HCT116 (cell line): ENCODE results near the gene FRMD4A. TPM values are rescaled to one million over a fixed set of nuclear protein-coding genes. Genes with fewer than 3 reads are reported as not detected.

Source experiments
- ATAC-seq: fragments of 200-7000 bp; cut with Tn5 transposase; 2 replicates; pipeline ENCODE4 v1.9.1; 2020; ENCODE audit warnings: mild to moderate bottlenecking, moderate library complexity
- BruUV-seq: library from RNA; stranded (reverse); fragments of 400-500 nt; replicated peaks from 2 replicates; lab custom pipeline; 2021; lab: Mats Ljungman, UMichigan
- CTCF ChIA-PET: fragments of 300-600 bp; sonication (Branson Sonifier 250); formaldehyde crosslinking; loops from one replicate; lab custom pipeline; 2021; ENCODE audit warnings: antibody characterized with exemption; lab: Charles Lee
- POLR2A ChIA-PET: fragments of 300-600, 350-600 bp; sonication (Branson Sonifier 250); formaldehyde crosslinking; loops from one replicate; lab custom pipeline; 2021; ENCODE audit warnings: antibody characterized with exemption; lab: Charles Lee
- RAD21 ChIA-PET, 2 experiments: fragments of 300-600 bp; sonication (Branson Sonifier 250); formaldehyde crosslinking; loops; one replicate each; lab custom pipeline; 2023; ENCODE audit warnings: low total read pairs in 2 of 2; ENCODE audit not compliant: uncharacterized antibody in 2 of 2, unreplicated experiment in 2 of 2, low non-redundant PET in 1 of 2; lab: Charles Lee
- DNase-seq: peaks from one replicate; pipeline ENCODE4 v3.0.0-alpha.2; 2010; ENCODE audit warnings: low read depth, low spot score
- H2AFZ ChIP-seq: fragments of 200-600 bp; shearing (Covaris generic), sonication (generic); 2 replicates; pipeline ENCODE4 v1.6.1; 2017; ENCODE audit warnings: low read depth, mixed run types, mixed read lengths, antibody characterized with exemption, low read length; ENCODE audit not compliant: poor library complexity, severe bottlenecking
- H3K27ac ChIP-seq: 2 replicates; pipeline ENCODE4 v1.5.1; 2012; ENCODE audit warnings: low read depth, low read length
- H3K27me3 ChIP-seq: fragments of 200-600 bp; sonication (generic); 2 replicates; pipeline ENCODE4 v1.6.1; 2016; ENCODE audit warnings: mixed run types, low read length, mixed read lengths; ENCODE audit not compliant: insufficient read depth
- H3K36me3 ChIP-seq, 2 experiments: fragments of 200-500 bp in 1 of 2; fragments of 200-600 bp in 1 of 2; sonication (Bioruptor generic) in 1 of 2; sonication (generic) in 1 of 2; 2 replicates each; pipeline versions ENCODE4 v1.5.1 to v1.6.1; 2014 to 2016; ENCODE audit warnings: low read length in 2 of 2, inconsistent platforms in 1 of 2, mixed read lengths in 1 of 2, mixed run types in 1 of 2; ENCODE audit not compliant: insufficient read depth in 2 of 2, control insufficient read depth in 1 of 2
- H3K4me1 ChIP-seq, 2 experiments: fragments of 200-600 bp in 1 of 2; sonication (generic) in 1 of 2; 2 replicates each; pipeline versions ENCODE4 v1.5.1 to v1.6.1; 2012 to 2017; ENCODE audit warnings: low read length in 2 of 2, inconsistent platforms in 1 of 2, mild to moderate bottlenecking in 1 of 2, mixed read lengths in 1 of 2, mixed run types in 1 of 2, moderate library complexity in 1 of 2; ENCODE audit not compliant: insufficient read depth in 2 of 2, control insufficient read depth in 1 of 2
- H3K4me2 ChIP-seq: fragments of 200-600 bp; sonication (generic); 2 replicates; pipeline ENCODE4 v1.6.1; 2017; ENCODE audit warnings: mixed run types, low read length, mixed read lengths
- H3K4me3 ChIP-seq, 2 experiments: fragments of 200-600 bp in 1 of 2; sonication (generic) in 1 of 2; replicated peaks in 1 of 2; 2 replicates each; pipeline ENCODE4 v1.5.1; 2011 to 2016; ENCODE audit warnings: low read length in 2 of 2, control low read depth in 1 of 2, low read depth in 1 of 2, mild to moderate bottlenecking in 1 of 2, mixed read lengths in 1 of 2, mixed run types in 1 of 2
- H3K79me2 ChIP-seq: fragments of 200-600 bp; sonication (generic); 2 replicates; pipeline ENCODE4 v1.6.1; 2017; ENCODE audit warnings: mild to moderate bottlenecking, mixed run types, low read length, moderate library complexity, mixed read lengths; ENCODE audit not compliant: insufficient read depth
- H3K9ac ChIP-seq: fragments of 200-600 bp; sonication (generic); 2 replicates; pipeline ENCODE4 v1.6.1; 2016; ENCODE audit warnings: low read length, mixed read lengths
- H3K9me2 ChIP-seq: fragments of 200-600 bp; sonication (generic), shearing (Covaris generic); 2 replicates; pipeline ENCODE4 v1.6.1; 2017; ENCODE audit warnings: mixed run types, mild to moderate bottlenecking, moderate library complexity; ENCODE audit not compliant: insufficient read depth
- H3K9me3 ChIP-seq, 2 experiments: fragments of 200-500 bp in 1 of 2; fragments of 200-600 bp in 1 of 2; sonication (Bioruptor generic) in 1 of 2; sonication (generic) in 1 of 2; 2 replicates each; pipeline ENCODE4 v1.6.1; 2014 to 2017; ENCODE audit warnings: low read length in 2 of 2, mixed read lengths in 2 of 2, inconsistent platforms in 1 of 2, low read depth in 1 of 2, mild to moderate bottlenecking in 1 of 2, mixed run types in 1 of 2, moderate library complexity in 1 of 2; ENCODE audit not compliant: control insufficient read depth in 1 of 2, insufficient read depth in 1 of 2
- H4K20me1 ChIP-seq: fragments of 200-600 bp; sonication (generic), shearing (Covaris generic); 2 replicates; pipeline ENCODE4 v1.6.1; 2017; ENCODE audit warnings: mixed run types, mild to moderate bottlenecking, moderate library complexity; ENCODE audit not compliant: insufficient read depth
- CBX3 ChIP-seq: IDR thresholded peaks from 2 replicates; pipeline ENCODE4 v1.6.1; 2012; ENCODE audit warnings: low read depth
- CEBPB ChIP-seq: IDR thresholded peaks from 2 replicates; pipeline ENCODE4 v1.6.1; 2012; ENCODE audit warnings: low read depth
- ELF1 ChIP-seq: IDR thresholded peaks from 2 replicates; pipeline ENCODE4 v1.6.1; 2012; ENCODE audit warnings: low read depth, borderline replicate concordance
- EZH2 ChIP-seq: fragments of 200-600 bp; sonication (generic); IDR thresholded peaks from 2 replicates; pipeline ENCODE4 v1.6.1; 2017; ENCODE audit warnings: antibody characterized with exemption, mixed run types
- EZH2phosphoT487 ChIP-seq: fragments of 200-600 bp; IDR thresholded peaks from 2 replicates; pipeline ENCODE4 v1.6.1; 2018; ENCODE audit warnings: antibody characterized with exemption, borderline replicate concordance
- JUND ChIP-seq: IDR thresholded peaks from 2 replicates; pipeline ENCODE4 v1.6.1; 2012
- RAD21 ChIP-seq: IDR thresholded peaks from 2 replicates; pipeline ENCODE4 v1.6.1; 2012; ENCODE audit warnings: low read depth, mild to moderate bottlenecking
- SP1 ChIP-seq: IDR thresholded peaks from 2 replicates; pipeline ENCODE4 v1.6.1; 2012; ENCODE audit warnings: low read depth
- SRF ChIP-seq: IDR thresholded peaks from 2 replicates; pipeline ENCODE4 v1.6.1; 2012; ENCODE audit warnings: low read depth
- ZFX ChIP-seq: fragments of 450-650 bp; IDR thresholded peaks from 2 replicates; pipeline ENCODE4 v1.6.1; 2017
- ZNF274 ChIP-seq: fragments of 200-500 bp; sonication (Bioruptor generic); IDR thresholded peaks from 2 replicates; pipeline ENCODE4 v1.6.1; 2014; ENCODE audit warnings: mild to moderate bottlenecking, low read depth, low read length, inconsistent platforms
- intact Hi-C: fragments of 100-400 bp; cut with micrococcal nuclease; formaldehyde crosslinking; loops from 2 replicates; pipeline ENCODE4 v1.10.0; 2022
- total RNA-seq: library from RNA; stranded (reverse); gene quantifications from one replicate; pipeline ENCODE4 v1.2.1, GENCODE V29; 2021; ENCODE audit not compliant: unreplicated experiment
- TF ChIP-seq, protein P1 (sequence below): IDR thresholded peaks from 2 replicates; pipeline ENCODE4 v1.6.1; 2011; ENCODE audit warnings: mild to moderate bottlenecking, low read length, moderate library complexity; ENCODE audit not compliant: insufficient replicate concordance; ENCODE audit errors: extremely low read depth
- TF ChIP-seq, protein P2 (sequence below), 3 experiments: fragments of 200-600 bp in 1 of 3; sonication (generic) in 1 of 3; IDR thresholded peaks in 2 of 3; conservative IDR thresholded peaks in 1 of 3; 2 replicates each; pipeline ENCODE4 v1.5.1; 2012 to 2017; ENCODE audit warnings: low read depth in 2 of 3, low read length in 2 of 3, antibody characterized with exemption in 1 of 3, borderline replicate concordance in 1 of 3, control low read depth in 1 of 3, mild to moderate bottlenecking in 1 of 3, mixed read lengths in 1 of 3, mixed run types in 1 of 3, moderate library complexity in 1 of 3; ENCODE audit not compliant: insufficient read depth in 1 of 3
- TF ChIP-seq, protein P3 (sequence below): IDR thresholded peaks from 2 replicates; pipeline ENCODE4 v1.6.1; 2012
- TF ChIP-seq, protein P4 (sequence below): IDR thresholded peaks from 2 replicates; pipeline ENCODE4 v1.6.1; 2012
- TF ChIP-seq, protein P5 (sequence below): IDR thresholded peaks from 2 replicates; pipeline ENCODE4 v1.6.1; 2012; ENCODE audit warnings: low read depth

FRMD4A gene
- total RNA-seq, 1 experiment from 2014 or later, result 0.20 TPM

DNA sequence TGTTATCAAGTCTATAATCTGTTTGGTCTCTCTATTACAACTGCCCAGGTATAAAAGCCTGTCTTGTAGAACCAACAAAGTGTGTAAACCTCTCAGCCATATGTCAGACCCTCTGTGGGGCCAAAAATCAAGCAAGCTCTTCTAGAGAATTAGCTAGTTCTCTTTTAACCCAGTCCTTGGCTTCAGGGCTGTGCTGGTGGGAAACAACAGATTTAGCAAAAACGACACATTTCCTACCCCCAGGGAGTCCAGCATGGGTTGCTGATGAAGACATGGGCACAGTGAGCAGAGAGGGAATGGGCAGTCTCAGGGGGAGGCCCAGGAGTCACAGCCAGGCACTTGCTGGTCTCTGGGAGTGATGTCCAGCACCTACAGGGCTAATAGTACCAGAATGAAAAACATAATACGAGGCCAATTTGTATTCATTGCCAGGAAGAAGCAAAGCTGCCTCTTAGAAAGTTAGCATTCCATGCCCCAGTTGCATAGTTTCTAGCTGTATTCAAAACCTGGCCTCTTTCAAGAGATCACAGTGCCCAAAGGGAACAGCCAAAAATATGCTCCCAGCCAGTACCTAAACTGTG is 80.1 kb downstream of the FRMD4A start:
- H3K9me3 ChIP-seq, result peaks cover 3 to 6% of the 10 kb centered on the region in 2 experiments; a peak in 1 of 4 replicates
- no peaks in the 10 kb centered on the region for H3K79me2 ChIP-seq
- CTCF ChIA-PET, result no interaction called here
- H3K4me2 ChIP-seq, result no peak overlapping the region
- H3K4me1 ChIP-seq, result no peaks in the 10 kb centered on the region
- no TSS peak for BruUV-seq
- POLR2A ChIA-PET, result no interaction called here
- no peaks in the 10 kb centered on the region for H3K36me3 ChIP-seq
- no peak overlapping the region for H3K27ac ChIP-seq
- H4K20me1 ChIP-seq, result no peaks in the 10 kb centered on the region
- TF ChIP-seq EZH2phosphoT487, result no peak
- TF ChIP-seq RAD21, result no peak
- TF ChIP-seq, protein P1, sequence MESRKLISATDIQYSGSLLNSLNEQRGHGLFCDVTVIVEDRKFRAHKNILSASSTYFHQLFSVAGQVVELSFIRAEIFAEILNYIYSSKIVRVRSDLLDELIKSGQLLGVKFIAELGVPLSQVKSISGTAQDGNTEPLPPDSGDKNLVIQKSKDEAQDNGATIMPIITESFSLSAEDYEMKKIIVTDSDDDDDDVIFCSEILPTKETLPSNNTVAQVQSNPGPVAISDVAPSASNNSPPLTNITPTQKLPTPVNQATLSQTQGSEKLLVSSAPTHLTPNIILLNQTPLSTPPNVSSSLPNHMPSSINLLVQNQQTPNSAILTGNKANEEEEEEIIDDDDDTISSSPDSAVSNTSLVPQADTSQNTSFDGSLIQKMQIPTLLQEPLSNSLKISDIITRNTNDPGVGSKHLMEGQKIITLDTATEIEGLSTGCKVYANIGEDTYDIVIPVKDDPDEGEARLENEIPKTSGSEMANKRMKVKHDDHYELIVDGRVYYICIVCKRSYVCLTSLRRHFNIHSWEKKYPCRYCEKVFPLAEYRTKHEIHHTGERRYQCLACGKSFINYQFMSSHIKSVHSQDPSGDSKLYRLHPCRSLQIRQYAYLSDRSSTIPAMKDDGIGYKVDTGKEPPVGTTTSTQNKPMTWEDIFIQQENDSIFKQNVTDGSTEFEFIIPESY, result no peak
- TF ChIP-seq, protein P2, sequence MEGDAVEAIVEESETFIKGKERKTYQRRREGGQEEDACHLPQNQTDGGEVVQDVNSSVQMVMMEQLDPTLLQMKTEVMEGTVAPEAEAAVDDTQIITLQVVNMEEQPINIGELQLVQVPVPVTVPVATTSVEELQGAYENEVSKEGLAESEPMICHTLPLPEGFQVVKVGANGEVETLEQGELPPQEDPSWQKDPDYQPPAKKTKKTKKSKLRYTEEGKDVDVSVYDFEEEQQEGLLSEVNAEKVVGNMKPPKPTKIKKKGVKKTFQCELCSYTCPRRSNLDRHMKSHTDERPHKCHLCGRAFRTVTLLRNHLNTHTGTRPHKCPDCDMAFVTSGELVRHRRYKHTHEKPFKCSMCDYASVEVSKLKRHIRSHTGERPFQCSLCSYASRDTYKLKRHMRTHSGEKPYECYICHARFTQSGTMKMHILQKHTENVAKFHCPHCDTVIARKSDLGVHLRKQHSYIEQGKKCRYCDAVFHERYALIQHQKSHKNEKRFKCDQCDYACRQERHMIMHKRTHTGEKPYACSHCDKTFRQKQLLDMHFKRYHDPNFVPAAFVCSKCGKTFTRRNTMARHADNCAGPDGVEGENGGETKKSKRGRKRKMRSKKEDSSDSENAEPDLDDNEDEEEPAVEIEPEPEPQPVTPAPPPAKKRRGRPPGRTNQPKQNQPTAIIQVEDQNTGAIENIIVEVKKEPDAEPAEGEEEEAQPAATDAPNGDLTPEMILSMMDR (IDR thresholded peaks at IDR 0.05 in 2 of 3, conservative IDR thresholded peaks at IDR 0.05 in 1 of 3; ENCODE audit: borderline replicate concordance in 1 of 3, insufficient read depth in 1 of 3, low read depth in 2 of 3, low read length in 2 of 3), result no peak
- TF ChIP-seq, protein P3, sequence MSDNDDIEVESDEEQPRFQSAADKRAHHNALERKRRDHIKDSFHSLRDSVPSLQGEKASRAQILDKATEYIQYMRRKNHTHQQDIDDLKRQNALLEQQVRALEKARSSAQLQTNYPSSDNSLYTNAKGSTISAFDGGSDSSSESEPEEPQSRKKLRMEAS, result no peak
- no peak for TF ChIP-seq CBX3
- TF ChIP-seq CEBPB, result no peak
- TF ChIP-seq, protein P4, sequence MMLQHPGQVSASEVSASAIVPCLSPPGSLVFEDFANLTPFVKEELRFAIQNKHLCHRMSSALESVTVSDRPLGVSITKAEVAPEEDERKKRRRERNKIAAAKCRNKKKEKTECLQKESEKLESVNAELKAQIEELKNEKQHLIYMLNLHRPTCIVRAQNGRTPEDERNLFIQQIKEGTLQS, result no peak
- no peak for TF ChIP-seq EZH2
- TF ChIP-seq ZNF274, result no peak
- TF ChIP-seq SRF, result no peak
- TF ChIP-seq SP1, result no peak
- no peak for TF ChIP-seq JUND
- TF ChIP-seq, protein P5, sequence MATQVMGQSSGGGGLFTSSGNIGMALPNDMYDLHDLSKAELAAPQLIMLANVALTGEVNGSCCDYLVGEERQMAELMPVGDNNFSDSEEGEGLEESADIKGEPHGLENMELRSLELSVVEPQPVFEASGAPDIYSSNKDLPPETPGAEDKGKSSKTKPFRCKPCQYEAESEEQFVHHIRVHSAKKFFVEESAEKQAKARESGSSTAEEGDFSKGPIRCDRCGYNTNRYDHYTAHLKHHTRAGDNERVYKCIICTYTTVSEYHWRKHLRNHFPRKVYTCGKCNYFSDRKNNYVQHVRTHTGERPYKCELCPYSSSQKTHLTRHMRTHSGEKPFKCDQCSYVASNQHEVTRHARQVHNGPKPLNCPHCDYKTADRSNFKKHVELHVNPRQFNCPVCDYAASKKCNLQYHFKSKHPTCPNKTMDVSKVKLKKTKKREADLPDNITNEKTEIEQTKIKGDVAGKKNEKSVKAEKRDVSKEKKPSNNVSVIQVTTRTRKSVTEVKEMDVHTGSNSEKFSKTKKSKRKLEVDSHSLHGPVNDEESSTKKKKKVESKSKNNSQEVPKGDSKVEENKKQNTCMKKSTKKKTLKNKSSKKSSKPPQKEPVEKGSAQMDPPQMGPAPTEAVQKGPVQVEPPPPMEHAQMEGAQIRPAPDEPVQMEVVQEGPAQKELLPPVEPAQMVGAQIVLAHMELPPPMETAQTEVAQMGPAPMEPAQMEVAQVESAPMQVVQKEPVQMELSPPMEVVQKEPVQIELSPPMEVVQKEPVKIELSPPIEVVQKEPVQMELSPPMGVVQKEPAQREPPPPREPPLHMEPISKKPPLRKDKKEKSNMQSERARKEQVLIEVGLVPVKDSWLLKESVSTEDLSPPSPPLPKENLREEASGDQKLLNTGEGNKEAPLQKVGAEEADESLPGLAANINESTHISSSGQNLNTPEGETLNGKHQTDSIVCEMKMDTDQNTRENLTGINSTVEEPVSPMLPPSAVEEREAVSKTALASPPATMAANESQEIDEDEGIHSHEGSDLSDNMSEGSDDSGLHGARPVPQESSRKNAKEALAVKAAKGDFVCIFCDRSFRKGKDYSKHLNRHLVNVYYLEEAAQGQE, result no peak
- no peak for TF ChIP-seq ELF1
- TF ChIP-seq ZFX, result no peak
- no peak overlapping the region for H2AFZ ChIP-seq
- peaks cover 19% of the 10 kb centered on the region for H3K27me3 ChIP-seq
- ATAC-seq (no peak), DNase-seq (no peak)
- H3K9me2 ChIP-seq, result no peaks in the 10 kb centered on the region
- RAD21 ChIA-PET, result no interaction called here
- intact Hi-C loops, result no loop called here
- H3K9ac ChIP-seq, result no peak overlapping the region
- no peak overlapping the region for H3K4me3 ChIP-seq
